Skin of body (tissue), 2 donors: Measurements from ENCODE around the gene LNPEP. TPM values are rescaled to one million over a fixed set of nuclear protein-coding genes. Genes with fewer than 3 reads are reported as not detected.

Source experiments
- DNase-seq: peaks from one replicate; lab custom pipeline; 2025; lab: John Stamatoyannopoulos, UW
- total RNA-seq: library from RNA; depleted of rRNA; stranded (reverse); fragments of >200 nt; gene quantifications from one replicate; pipeline ENCODE4 v1.2.3, GENCODE V29; 2014

LNPEP gene
- total RNA-seq = 63.6 TPM

DNA sequence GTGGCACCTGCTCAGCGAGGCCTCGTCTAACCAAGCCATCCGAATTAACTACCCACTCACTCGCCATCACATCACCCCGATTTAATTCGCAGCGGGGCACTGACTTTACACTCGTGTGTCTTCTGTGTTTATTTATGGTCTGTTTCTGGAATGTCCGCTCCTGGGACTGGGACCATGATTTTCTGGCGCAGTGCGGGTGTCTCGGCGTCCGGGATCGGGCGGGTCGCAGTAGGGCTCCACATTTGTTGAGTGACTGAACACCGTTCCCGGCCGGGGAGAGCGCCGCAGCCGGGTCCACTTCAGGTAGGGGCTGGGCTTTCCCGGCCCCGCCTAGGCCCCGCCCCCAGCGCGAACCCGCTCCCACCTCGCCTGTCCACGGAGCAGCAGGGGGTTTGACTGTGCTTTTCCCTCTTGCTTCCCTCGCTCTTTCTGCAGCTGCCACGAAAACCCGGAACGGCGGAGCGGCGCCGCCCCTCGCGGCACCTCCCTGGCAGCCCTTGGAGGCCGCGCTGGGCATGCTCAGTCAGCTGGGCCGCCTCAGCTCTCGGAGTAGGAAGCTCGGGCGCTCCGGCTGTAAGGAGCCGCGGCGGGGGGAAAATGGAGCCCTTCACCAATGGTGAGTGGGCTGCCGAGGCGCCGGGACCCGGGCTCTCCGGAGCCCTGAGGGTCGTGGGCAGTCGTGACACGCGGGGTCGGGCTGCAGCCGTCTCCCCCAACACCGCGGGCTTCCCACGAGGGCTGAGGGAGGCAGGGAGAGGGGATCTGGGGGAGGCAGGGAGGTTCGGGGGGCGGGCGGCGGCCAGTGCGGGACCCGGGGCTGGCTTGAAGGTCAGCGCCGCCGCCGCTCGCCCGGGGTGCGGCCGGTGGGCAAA lies at the start of gene LNPEP:
TSS of gene LNPEP (plus strand) at position 522 of the 872 bp plus-strand sequence. CDS start at position 598, 76 bp downstream.
- DNase-seq = peak; percentile 97

DNA sequence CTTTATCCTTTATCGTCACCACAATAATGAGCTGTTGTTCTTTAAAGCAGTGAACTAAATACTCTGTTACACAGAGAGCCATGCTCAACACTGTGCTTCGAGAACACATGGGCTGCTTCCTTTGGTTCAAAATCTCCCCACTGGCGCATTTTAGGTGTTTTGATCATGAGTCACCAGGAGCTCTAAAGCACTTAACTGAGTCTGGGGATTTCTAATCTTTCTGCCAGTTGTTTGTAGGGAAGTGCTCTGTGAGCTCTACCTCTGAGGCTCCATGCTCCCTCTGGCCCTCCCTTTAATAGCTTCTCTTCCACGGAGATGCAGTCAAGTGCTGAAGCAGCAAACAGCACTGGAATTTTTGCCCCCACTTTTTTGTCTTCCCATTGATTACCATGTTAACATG lies 42.5 kb upstream of the LNPEP start:
- no peak for DNase-seq

DNA sequence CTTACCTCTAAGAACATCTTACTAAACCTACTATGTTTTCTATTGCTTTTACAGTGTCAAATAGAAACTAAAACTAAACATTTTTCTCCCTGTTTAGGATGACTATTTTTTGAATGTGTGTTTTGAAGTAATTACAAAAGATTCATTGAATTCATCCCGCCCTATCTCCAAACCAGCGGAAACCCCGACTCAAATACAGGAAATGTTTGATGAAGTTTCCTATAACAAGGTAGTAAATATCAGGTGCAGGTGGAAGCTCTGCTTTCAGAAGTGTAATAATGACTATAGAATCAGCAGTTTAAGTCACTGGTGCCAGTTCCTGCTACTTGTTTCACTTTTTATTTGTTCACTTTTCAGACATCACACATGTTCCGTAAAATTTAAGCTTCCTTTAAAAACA lies 39.6 kb upstream of the LNPEP start:
- DNase-seq = no peak

DNA sequence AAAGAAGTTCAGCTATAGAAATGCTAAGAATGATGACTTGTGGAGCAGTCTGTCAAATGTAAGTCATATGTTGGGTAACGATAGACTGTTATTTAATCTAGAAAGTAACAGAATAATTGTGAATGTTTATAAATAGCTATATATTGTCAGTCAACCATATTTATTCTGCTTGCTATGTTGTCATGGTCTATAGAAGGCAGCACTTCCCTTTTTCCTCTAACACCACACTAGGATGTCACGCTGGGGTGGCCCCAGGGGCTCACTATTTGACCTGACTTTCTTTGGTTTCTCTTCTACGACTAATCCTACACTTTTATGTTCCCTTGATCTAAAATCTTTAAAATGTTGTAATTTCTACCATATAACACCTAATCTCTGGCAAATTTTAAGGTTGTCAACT lies 39.1 kb upstream of the LNPEP start:
- no peak for DNase-seq

DNA sequence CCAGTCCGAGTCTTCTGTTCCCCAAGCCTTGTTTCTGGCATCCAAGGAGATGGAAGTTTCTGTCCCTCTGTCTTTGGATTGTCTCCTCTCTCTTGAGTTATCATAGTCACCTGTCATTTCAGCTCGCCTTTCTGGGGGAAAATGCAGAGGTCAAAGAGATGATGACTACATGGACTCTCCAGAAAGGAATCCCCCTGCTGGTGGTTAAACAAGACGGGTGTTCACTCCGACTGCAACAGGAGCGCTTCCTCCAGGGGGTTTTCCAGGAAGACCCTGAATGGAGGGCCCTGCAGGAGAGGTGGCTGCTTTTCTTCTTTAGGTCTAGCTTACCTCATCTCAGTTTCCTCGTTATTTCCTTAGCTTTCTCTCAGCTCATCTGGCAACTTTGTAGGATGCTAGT lies 34.5 kb upstream of the LNPEP start:
- DNase-seq = no peak

DNA sequence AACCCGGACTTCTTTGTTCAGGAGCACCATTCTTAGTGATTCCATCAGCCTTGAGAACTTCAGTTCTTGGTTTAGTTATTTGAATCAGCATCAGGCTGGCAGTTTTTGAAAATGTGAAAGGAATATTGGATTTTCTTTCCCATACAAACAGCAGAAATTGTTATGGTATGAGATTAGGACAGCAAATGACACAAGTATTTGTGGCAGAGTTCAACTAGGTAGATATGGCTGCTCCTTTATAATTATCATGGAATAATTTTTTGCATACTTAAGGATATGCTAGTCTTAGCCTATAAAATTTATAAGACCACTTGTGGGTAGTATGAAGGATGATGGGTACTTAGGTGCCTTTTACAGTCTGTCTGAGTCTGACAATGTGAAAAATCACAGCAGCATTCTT lies 34.0 kb upstream of the LNPEP start:
- DNase-seq = no peak

DNA sequence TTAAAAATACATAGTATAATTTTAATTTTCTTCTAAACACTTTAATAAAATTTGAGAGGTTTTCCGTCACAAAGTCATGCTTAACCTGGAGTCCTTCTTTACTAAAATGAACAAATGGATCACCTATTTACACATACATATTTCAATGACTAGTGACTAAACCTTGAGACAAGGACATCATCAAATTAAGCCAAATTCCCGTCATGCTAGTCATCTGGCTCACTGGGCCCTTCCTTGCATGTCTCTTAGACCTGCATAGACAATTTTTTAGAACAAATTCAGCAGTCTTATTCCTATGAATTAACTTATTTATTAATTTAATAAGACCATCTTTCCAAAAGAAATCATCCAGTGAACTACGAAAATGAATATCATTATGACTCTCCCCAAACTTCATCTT lies 33.0 kb upstream of the LNPEP start:
- DNase-seq = no peak

DNA sequence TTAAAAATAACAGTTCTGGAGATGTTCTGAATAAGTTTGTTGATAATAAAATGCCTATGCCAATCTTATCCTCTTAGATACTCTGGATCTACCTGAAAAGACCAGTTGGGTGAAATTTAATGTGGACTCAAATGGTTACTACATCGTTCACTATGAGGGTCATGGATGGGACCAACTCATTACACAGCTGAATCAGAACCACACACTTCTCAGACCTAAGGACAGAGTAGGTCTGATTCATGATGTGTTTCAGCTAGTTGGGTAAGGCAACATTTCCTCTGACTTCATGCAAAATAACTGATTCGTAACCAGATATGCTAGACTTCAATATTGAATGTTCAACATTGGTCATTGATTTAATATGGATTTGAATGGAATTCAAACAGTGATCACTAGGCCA lies 32.6 kb upstream of the LNPEP start:
- no peak for DNase-seq

DNA sequence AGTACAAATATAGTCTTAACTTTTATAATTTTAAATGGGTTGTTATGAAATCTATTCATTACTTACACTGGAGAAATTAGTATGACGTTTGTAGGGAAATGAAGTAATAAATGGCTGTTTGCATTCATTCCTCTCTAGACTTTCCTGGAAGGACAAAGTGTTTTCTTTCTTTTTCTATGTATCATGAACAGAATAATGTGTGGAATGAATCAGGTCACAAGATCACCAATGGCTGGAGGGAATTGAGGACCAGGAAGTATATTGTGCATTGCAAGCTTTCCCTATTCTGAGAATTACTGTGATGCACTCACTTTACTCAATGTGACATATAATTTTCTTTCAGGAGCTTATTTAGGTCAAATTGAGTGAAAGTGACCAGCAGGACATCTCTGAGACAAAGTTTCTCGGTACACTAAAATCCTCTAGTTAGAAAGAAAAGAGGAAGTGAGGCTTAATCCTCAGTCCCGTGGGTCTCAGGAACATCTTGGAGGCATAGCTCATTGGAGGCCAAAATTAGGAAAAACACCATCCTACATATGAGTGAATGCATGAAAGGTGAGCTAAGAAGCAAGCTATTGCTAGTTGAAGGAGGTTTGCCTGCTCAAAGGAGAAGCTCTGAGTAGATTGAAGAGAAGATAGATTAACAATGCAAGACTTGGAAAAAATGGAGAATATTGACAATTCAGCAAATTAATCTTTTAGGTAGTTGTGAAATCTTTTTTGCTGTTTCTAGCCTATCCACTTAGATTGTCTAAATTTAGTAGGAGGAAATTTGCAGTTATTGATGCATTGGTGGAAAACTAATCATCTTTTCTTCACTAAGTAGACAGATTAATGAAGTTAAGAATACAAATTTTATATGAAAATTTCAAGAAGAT lies 31.6 kb upstream of the LNPEP start:
- DNase-seq = no peak

DNA sequence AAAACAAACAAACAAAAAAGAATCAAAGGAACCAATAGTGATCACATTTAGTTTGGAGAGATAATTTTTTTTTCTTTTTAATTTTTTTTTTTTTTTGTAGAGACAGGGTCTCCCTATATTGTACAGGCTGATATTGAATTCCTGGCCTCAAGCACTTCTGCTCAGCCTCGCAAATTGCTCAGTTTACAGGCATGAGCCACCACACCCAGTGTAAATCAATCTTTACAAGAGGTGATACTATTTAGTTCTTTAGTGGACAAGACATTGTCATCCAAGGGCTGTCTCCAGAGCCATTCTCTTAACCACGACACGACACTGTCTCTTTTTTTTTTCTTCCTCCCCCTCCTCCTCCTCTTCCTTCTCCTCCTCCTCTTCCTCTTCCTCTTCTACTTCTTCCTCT lies 30.0 kb upstream of the LNPEP start:
- DNase-seq = no peak

DNA sequence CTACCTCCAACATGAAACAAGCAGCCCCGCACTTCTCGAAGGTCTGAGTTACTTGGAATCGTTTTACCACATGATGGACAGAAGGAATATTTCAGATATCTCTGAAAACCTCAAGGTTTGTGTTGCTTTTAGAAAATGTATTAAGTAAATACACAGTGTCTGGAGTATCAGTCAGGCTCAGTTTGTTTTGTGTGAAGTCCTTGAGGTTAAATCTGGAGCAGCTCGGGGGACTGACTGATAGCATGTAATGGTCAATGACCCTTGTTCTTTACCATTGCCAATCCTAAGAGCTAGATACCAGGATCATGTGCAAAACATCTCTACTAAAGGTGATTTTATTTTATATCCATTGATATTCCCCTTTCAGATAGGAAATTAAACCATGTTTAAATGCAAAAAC lies 26.9 kb upstream of the LNPEP start:
- DNase-seq = no peak

DNA sequence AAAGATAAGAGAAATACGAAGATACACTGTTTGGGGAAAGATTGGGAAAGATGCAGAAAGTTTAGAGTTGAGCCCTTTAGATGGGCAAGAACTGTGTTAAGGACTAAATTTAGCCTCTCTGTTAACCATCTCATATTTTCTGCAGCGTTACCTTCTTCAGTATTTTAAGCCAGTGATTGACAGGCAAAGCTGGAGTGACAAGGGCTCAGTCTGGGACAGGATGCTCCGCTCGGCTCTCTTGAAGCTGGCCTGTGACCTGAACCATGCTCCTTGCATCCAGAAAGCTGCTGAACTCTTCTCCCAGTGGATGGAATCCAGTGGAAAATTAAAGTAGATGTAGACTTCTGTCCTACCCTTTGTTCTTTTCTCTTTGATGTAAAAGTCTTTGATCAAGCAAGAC lies 26.4 kb upstream of the LNPEP start:
- no peak for DNase-seq

DNA sequence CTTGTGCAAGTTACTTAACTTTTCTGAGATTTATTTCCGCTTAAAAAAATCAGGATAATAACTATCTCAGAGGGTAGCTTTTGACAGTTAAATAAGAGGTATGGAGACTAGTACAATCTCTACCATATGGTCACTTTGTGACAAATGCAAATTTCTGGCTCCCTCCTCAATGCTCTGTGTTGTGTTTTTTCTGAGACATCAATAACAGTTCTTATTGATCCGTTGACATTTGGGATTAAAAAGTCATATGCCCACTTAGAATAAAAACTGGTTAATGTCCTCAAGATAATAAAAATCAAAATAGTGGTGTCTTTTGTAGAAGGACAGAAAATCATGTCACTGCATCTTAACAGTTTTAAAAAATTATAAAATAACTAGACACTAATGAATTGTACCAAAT lies 24.7 kb upstream of the LNPEP start:
- DNase-seq = no peak

DNA sequence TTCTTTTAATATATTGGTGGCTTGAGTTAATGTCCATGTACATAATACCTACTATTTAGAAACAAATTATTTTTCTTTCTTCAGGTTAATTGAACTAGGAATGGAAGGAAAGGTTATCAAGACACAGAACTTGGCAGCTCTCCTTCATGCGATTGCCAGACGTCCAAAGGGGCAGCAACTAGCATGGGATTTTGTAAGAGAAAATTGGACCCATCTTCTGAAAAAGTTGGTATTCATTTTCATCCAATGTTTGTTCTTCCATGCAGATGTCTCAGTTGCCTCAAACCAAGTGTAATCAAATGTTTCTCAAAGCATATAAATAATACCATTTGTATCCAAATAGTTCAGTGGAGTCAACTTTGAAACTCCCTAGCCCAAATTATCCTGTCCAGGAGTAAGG lies 22.6 kb upstream of the LNPEP start:
- no peak for DNase-seq

DNA sequence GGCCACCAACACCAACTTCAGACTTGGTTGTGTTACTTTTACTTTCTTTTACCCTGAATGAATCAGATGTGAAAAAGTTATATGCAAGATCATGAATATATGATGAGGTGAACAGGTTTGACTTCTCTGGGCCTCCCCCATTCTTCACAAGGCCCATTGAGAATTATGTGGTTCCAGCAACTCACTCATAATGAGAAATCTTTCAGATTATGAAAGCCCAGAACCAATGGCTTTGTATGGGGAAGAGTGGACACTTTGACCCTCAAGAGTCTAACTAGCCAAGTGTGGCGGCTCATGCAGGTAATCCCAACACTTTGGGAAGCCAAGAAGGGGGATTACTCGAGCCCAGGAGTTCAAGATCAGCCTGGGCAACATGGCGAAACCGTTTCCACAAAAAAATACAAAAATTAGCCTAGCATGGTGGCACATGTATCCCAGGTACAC lies 16.1 kb upstream of the LNPEP start:
- DNase-seq = no peak

DNA sequence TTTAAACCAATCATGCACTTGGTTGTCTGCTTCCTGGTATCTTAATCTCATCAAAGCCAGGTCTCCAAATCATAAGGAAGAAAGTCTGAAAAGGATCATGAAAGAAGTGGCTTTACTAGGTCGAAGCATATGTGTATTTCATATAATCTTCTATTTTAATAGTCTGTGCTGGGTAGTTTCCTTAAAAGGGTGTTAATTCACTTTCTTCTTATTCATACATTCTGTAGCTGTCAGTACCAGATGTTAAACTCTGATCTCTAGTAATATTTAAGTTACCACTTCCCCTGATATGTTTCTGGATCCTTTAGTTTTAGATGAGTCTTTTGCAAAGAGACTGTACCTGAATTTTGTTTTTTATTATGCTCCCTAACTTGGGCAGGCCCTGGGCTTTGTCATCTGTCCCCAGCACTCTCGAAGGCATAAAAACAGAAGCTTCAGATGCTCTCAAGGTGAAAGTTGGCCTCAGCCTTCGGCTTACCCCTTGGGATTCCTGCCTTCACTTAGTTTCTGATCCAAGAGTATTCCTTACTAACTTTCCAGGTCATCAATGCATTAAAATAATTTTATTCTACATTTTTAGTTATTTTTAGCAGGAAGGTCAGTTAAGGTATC lies 15.0 kb upstream of the LNPEP start:
- DNase-seq = no peak

DNA sequence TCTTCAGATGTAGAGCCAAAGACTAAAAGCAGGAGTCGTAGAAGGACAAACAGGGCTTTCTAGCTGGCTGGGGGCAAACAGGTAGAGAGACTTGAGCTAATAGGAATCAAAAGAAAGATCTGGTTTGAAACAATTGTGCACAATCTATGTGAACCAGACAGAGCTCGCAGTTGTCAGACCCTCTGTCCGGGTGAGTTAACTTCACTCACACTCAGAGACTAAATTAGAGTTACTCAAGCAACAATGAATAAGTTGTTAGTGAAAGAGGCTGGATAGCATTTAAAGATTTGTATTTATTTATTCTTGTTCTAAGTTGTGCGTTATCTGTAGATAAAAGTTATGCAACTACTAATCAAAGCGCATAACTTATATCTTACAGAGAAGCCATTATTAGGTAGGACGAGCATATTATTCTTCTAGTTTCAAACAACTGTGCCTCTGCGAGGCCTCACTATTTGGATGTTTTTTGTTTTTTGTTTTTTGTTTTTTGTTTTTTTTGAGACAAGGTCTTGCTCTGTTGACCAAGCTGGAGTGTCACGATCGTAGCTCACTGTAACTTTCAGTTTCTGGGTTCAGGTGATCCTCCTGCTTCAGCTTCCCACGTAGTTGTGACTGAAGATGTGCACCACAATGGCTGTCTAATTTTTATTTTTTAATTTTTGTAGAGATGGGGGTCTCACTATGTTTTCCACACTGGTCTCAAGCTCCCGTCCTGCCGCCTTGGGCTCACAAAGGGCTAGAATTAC lies 13.2 kb upstream of the LNPEP start:
- no peak for DNase-seq

DNA sequence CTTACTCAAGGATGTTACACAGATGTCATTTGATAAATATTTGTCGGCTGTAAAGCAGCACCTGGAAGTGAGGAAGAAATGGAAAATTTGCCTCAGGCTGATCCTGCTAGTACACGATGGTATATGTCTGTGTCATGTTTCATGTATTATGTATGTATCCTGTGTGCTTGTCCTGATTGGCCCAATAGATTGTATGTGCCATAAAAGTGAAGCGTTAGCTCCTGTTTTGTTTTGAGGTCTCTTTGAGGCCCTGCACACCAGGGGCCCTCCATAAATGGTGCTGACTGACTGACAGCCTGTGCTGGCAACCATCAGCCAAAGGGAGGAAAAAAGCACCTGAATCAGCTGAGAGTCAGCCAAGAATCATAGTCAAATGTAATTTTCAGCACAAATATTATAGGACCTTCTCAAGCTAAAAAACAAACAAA lies 11.8 kb upstream of the LNPEP start:
- DNase-seq = peak; percentile 1

DNA sequence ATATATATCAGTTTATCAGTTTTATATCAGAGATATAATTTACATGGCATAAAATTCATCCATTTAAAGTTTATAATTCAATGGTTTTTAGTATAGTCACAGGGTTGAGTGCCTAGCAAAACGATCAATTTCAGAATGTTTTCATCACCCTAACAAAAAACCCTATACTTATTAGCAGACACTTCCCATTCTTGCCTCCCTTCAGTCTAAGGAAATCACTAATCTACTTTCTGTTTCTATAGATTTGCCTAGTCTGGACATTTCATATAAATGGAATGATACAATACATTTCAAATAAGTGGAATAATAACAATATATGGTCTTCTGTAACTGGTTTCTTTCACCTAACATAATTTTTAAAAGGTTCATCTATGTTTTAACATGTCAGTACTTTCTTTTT lies 9.6 kb upstream of the LNPEP start:
- DNase-seq = no peak

DNA sequence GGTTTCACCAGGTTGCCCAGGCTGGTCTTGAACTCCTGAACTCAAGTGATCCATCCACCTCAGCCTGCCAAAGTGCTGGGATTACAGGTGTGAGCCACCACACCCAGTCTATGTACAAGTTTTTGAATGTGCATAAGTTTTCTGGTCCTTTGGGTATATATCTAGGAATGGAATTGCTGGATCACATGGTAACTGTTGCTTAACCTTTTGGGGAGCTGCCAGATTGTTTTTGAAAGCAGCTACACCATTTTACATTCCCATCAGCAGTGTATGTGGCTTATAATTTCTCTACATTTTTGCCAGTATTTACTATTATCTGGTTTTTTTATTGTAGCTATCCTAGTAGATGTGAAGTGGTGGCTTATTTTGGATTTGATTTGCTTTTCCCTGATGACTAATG lies 8.9 kb upstream of the LNPEP start:
- DNase-seq = no peak

DNA sequence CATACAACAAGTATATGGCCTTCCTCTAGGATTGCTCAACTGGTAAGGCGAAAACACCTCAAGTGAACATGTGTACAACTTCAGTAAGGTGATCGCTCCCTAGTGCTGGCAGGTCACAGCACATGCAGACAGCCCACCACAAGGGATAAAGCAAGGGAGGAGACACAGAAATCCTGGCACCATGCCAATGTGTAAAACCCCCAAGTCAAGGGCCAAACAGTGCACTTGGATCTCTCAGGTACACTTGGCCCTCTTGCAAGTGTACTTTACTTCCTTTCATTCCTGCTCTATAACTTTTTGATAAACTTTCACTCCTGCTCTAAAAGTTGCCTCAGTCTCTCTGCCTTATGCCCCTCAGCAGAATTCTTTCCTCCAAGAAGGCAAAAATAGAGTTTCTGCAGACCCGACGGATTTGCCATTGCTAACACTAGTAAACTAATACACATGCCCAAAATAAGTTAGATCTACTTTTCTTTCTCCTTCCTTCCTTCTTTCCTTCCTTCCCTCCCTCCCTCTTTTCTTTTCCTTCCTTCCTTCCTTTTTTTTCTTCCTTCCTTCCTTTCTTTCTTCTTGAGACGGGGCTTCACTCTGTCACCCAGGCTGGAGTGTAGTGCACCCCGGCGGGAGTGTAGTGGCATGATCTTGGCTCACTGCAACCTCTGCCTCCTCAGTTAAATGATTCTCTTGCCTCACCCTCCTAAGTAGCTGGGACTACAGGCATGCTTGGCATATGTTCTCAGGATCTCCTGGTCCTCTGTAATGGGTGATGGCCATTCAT lies 6.8 kb upstream of the LNPEP start:
- no peak for DNase-seq
